Measurements from ENCODE around the gene JUND.
"Not testable (repeated sequence)": the region's sequence is repeated elsewhere in the genome, so short reads cannot be mapped to it uniquely, and the experiment has no call there.

JUND gene

DNA sequence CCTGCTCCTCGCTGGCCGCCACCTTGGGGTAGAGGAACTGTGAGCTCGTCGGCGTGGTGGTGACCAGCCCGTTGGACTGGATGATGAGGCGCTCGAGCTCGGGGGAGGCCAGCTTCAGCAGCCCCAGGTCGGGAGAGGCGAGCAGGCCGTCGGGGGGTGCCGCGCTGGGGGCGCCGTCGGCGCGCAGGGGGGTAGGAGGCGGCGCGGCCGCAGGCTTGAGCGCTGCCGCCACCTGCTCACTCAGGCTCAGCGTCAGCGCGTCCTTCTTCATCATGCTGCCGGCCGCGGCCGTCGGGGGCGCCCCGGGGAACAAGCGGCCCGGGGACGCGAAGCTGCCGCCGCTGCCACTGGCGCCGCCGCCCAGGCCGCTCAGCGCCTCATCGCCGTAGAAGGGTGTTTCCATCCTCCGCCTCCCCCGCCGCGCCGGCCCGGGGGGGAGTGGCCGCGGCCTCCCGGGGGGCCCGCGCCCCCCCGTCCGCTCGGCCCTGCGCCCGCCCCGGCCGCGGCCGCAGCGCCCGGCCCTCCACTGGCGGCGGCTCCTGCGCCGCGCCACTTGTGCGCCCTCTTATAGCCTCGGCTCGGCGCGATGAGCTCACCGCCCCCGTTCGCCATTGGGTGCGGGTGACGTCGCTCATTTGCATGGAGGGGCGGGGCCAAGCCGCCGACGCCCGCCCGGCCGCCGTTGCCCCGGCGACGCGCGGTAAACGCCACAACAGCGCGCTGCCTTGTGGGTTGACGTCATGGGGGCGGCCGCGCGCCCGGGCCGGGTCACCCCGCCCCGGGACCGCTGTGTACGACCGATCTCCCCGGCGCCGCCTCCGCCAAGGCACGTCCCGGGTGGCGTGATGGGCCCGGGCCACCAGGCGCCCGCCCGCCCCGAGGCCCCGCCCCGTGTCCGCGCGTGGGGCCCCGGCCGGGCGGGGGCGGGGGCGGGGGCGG, at the start of gene JUND:
Gene JUND (minus strand): TSS at position 541 of the 939 bp plus-strand sequence. CDS start 138 bp downstream, at position 403.
- DNase-seq (ENCODE audit: low read depth) = peak; percentile 78

DNA sequence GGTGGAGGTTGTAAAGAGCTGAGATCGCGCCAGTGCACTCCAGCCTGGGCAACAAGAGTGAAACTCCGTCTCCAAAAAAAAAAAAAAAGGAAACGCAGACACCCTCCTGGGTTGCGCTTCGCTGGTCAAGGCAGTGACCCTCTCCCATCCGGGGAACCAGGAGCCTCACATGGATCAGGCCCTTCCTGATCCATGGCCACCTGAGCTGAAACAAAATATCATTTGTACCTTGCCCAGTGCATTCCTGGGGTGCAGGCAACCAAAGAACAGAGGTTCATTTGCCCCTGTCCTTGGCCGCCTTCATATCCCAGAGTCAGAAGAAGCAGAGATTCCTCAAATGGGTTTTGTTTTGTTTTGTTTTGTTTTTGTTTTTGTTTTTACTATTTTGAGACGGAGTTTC, 49.4 kb upstream of the JUND start:
- DNase-seq (ENCODE audit: low read depth) = no peak

- no peak for DNase-seq (ENCODE audit: low read depth)
Observed at GRCh38 chr19:18329035-18329376, 47.6 kb upstream of the JUND start.

DNA sequence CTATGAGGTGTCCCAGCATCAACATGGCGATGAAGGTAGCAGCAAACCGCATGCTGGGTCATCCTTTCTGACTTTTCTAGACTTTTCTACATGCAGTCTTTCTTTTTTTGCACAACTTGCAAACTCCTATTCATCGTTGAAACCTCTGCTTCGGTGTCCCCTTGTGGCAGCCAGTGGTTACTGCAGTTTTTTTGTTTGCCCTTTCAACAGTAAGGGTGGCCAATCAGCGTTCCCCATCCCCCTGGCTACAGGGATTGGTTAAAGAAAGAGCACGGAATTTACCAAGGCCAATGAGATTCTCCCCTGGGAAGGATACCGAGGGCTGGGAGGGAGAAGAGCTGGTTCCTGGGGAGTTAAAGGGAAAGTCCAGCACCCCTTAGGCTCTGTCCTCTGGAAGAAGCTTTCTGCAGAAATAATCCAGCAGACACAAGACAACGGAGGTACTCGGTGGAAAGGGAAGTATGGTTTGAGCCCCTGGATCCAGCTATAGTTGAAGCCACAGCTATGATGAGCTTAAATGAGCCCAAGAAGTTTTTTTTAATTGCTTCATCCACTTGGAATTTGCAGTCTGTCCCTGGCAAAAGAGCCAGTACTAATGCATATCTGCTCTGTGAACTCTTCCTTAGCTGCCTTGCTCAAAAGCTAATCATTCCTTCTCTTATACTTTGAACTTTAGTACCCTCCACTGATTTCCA, 47.1 kb upstream of the JUND start:
- peak; percentile 93 for DNase-seq (ENCODE audit: low read depth)

DNA sequence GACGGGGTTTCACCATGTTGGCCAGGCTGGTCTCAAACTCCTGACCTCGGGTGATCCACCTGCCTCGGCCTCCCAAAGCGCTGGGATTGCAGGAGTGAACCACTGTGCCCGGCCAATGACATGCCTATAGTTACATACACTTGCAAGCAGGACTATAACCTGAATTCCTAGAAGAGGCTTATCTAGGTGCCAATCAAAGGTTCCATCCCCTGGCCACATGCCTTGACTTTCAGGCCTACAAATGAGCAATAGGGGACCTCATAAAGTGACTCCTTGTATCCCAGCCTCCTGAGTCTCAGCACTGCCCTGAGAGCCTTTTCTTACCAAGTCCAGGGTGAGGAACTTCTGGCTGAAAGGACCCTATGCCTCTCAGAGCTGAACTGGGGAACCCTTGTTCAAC, 45.4 kb upstream of the JUND start:
- DNase-seq (ENCODE audit: low read depth) = no peak

- not testable (repeated sequence) for DNase-seq (ENCODE audit: low read depth)
Observed at GRCh38 chr19:18324373-18324731, 42.9 kb upstream of the JUND start.

DNA sequence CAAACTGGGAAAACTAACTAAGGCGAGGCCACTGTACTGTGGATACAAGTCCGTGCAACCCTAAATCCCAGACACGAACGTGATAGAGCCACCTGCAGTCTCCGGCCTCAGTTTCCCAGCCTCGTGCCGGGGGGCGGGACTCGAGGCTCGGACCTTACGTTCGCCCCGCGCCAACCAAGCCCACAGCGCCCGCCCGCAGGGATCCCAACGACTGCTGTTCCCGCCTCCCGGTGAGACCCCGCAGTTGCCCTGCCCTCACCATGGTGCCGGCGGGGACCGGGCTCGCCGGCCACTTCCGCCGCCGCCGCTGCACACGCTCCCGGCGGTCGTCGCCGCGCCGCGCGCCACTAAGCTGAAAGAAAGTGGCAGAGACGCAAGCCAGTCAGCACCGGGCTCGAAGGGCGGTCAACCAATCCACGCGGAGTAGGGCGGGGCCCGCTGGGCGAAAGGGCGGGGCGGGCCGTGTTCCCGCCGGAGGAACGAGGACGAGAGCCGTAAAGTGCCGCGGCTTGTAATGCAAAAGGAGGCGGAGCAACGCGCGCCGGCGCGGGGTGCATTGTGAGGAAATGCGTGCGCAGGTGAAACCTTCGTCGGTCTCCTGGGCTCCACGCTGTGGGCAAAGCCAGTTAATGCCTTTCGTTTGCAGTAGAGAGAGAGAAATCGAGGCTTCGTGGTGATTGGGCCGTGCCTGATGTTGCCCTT, 41.5 kb upstream of the JUND start, which contains the start of gene LSM4:
Gene LSM4 (minus strand): TSS at position 318 of the 702 bp plus-strand sequence. CDS start 56 bp downstream, at position 262.
- DNase-seq (ENCODE audit: low read depth) = peak; percentile 67

DNA sequence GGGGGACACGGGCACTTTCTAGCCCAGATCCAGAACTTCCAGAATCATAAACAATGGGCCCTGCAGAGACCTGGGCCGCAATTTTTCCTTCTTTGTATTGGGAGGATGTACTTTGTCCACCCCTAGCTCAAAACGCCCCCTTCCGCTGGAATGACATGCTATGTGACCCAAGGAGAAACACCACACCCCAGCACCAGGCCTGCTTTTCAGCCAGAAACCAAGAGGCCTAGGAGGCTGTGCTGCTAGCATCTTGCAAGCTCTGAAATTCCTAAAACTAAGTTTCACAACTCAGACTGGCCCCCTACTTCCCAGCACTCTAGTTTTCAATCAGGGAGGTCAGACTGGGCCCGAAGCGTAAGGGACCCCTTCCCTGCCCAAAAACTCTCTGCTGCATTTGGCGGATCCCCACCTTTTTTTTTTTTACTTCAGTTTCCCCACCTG, 40.9 kb upstream of the JUND start:
- DNase-seq (ENCODE audit: low read depth) = no peak

GRCh38 chr19:18321734-18322102, 40.3 kb upstream of the JUND start:
- no peak for DNase-seq (ENCODE audit: low read depth)

GRCh38 chr19:18320865-18321733, 39.7 kb upstream of the JUND start:
- DNase-seq (ENCODE audit: low read depth) = no peak

- no peak for DNase-seq (ENCODE audit: low read depth)
Observed at GRCh38 chr19:18319591-18320135, 38.2 kb upstream of the JUND start.

DNA sequence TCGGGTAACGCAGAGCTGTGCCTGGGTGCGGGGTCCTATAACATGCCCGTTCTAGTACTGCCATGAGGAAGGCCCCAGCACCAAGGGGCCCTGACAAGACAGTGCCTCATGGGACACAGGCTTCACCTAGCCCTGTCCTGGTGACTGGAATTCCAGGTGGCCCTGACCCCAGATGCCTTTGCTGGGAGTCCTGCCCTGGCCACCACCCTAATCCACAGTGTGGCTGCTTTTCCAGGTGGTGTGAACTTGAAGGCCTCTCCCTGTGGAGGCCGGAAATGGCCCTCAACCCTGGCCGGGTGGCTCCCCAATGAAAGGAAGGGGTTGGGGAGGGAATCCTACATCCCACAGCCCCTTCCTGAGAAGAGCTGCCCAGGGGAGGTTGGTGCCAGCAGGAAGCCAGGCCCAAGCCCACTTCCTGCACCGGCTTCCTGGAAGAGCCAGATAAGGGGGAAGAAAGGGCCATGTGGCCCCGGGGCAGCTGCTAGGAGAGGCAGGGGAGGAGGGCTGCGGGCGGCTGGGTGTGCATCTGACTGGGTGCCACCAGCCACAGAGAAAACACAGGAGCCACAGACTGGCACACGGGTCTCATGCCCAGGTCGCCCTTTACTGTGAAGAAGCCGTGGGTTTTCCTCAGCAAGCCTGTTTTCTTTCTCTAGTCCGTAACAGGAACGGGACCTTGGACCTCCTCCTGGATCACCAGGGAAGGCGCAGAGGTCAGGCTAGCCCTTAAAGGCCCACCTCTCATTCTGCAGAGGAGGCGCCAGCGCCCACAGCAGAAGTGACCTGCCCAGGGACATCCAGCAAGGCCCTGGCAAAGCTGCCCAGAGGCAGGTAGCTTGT, 36.8 kb upstream of the JUND start:
- no peak for DNase-seq (ENCODE audit: low read depth)

DNA sequence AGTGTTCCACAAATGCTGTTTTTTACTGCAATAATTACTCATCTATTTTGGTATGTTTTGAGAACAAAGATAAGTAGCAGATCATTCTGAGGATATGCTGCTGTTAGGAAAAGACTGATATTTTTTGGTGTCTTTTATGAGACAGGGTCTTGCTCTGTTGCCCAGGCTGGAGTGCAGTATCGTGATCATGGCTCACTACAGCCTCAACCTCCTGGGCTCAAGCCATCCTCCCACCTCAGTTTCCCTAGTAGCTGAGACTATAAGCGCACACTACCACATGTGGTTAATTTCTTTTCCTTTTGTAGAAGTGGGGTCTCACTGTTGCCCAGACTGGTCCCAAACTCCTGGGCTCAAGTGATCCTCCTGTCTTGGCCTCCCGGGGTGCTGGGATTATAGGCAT, 32.0 kb upstream of the JUND start:
- DNase-seq (ENCODE audit: low read depth) = no peak

DNA sequence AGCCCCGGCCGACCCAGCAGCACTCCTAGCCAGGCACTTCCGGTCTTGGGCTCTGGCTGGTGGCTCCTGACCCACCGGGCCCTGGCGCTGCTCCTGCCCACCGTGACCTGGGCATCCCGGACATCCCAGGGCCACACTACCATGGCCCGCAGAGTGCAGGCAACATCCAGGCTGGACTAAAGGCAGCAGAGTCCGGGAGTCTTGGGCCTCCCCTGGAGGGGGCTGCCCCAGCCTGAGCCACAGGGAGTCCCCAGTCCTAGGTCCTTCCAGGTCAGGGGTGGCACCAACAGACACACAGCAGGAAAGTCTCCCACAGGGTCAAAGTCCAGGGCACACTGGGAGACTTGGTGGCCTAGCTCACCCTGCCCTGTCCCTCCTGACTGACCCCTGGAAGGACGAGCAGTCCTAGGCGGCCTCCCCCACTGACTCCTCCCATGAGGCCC, 30.7 kb upstream of the JUND start:
- DNase-seq (ENCODE audit: low read depth) = no peak

- DNase-seq (ENCODE audit: low read depth) = no peak
Observed at GRCh38 chr19:18311502-18312091, 30.2 kb upstream of the JUND start.

- no peak for DNase-seq (ENCODE audit: low read depth)
Observed at GRCh38 chr19:18310966-18311365, 29.5 kb upstream of the JUND start.

DNA sequence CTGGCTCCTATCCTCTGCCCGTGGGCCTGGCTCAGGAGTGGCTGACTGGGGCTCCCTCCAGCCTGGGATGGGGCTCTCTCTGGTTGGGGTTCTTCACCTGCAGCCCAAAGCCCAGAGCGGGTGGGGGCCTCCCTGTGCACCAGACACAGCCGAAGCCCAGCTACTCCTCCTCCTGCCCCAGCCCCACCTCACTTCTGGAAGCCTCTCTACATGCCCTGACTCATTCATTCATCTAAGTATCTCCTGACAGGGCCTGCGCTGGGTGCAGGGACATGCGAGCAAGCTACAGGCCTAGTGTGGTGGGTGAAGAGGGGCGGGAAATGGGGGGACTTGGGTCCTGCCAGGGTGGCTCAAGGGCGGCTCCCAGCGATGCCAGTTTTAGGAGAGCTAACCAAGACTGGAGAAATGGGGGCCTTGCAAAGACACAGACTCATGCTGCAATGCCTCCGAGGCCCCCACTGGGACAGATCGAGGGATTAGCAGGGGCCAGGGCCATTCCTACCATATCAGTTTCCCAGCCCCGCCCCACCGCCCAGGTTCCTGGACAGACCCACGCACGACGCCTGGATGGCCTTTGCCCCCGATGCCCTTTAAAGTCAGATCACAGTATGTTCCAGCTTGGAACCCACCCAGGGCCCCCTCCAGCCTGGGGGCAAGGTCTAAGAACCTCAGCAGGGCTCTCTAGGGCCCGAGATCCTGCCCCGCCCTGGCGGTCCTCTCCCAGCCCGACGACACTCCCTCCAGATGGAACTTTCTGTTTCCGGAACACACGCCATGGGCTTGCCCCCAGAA, 28.9 kb upstream of the JUND start:
- no peak for DNase-seq (ENCODE audit: low read depth)

DNA sequence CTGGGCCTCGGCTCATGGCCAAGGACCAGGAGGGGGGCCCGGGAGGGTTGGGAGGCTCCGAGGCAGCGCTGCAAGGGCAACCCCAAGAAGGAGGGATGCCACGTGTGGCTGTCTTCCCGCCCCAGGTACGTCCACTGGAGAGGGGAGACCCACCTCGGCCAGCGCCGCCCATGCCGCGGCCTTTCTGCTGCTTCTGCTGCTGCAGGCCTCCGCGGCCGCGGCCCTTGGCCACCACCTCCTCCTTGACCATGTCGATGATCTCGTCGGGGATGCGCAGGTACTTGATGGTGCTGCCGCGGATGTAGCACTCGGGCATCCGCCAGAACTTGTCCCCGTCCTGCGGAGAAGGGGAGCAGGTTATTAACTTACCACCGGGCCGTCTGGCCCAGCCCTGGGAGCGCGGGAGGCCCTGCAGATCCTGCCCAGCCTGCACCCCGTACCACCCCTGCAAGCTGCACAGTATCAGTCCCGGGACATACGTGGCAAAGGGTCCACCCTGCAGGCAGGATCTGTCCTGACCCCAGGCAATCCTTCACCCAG, 28.2 kb upstream of the JUND start:
- DNase-seq (ENCODE audit: low read depth) = no peak

- no peak for DNase-seq (ENCODE audit: low read depth)
Observed at GRCh38 chr19:18308948-18309325, 27.5 kb upstream of the JUND start.
